Stimulated activated CD4-positive, alpha-beta T cell treated with anti-CD3 and anti-CD28 coated beads, Interleukin-4, amount 100 ng/mL, for 24 hours (primary cell): ENCODE measurements around the gene ZDHHC19.
A peak's percentile ranks its signal among the peaks of the same experiment; 100 is the strongest.
"Not testable (repeated sequence)": the region's sequence is repeated elsewhere in the genome, so short reads cannot be mapped to it uniquely, and the experiment has no call there.

Experiments
- DNase-seq: peaks from one replicate; pipeline ENCODE4 v3.0.0-alpha.2; 2020

Gene ZDHHC19

DNA sequence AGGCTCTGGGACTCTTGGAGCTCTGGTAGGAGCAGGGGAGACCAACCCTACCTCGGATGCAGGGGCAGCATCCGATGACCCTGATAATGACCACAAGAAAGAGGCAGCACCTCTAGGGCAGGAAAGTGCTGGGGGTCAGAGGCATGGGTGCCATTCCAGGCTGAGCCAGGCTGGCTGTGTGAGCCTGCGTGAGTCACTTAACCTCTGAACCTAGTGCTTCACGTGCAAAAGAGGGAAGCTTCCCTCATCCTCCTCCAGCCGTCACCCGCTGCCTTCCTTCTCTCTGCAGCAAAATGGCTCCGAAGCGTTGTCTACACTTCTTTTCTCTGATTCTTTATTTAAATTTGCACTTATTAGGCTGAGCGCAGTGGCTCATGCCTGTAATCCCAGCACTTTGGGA, 35.5 kb downstream of the ZDHHC19 start:
- no peak for DNase-seq

DNA sequence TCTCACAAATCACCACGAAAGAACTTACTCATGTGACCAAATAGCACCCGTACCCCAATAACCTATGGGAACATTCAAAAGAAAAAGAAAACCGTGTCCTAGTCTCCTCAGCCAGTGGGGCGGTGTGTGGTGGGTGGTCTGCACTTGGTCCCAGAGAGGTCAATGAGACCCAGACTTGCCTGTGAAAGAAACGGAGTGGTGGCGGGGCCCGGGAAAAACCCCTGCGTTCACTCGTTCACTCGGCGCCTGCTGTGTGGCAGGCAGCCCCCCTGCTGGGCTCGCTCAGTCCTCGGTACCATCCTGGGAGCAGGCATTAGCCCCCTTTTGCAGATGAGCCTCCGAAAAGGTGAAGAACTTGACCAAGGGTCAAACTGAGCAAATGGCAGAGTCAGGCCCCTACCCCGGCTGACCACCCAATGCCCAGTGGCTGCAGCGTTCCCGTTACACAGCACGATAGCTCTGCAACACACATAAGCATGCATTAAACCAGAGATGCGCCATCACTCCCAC, 36.0 kb downstream of the ZDHHC19 start:
- no peak for DNase-seq

DNA sequence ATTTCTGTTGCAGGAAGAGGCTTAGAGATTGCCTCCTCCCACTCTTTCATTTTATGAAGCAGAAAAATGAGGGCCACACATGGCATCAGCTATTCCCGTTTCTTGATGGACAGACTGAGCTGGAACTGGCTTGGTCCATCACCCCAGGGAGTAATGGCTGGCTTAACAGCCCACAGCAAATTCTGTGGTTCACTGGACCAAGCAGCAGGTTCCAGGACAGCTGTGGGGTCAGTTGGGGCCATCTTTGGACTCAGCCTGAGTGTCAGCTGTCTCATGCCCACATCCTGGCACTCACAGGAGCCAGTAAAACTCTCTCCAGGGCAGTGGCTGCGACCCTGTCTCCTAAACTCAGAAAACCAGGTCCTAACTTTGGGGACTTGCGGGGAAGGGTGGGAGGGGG, 36.5 kb downstream of the ZDHHC19 start:
- DNase-seq: no peak

DNA sequence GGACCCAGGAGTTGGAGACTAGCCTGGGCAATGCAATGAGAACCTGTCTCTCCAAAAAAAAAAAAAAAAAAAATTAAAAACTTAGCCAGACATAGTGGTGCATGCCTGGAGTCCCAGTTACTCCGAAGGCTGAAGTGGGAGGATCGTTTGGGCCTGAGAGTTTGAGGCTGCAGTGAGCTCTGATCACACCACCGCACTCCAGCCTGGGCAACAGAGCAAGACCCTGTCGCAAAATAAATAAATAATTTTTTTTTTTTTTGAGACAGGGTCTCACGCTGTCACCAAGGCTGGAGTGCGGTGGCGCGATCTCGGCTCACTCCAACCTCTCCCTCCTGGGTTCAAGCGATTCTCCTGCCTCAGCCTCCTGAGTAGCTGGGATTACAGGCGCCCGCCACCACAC, 40.9 kb downstream of the ZDHHC19 start:
- not testable (repeated sequence) for DNase-seq

DNA sequence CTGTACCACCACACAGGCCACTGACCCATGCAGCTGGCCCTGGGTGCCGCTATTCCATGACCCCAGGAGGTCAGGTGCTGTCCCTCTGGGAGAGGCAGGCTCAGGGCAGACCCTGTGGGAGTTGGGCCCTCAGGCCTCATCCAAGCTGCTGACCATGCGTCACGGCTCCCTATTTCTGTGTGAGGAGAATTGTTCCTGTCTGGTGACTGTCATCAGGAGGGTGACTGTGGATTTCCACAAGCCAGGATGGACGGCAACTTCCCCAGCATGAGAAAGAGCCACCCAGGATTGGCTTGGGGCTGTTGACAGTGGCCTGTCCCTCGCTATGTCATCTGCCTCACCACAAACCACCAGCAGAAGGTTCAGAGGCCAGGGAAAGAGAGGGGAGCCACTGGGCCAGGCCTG, 41.4 kb downstream of the ZDHHC19 start:
- no peak for DNase-seq

DNA sequence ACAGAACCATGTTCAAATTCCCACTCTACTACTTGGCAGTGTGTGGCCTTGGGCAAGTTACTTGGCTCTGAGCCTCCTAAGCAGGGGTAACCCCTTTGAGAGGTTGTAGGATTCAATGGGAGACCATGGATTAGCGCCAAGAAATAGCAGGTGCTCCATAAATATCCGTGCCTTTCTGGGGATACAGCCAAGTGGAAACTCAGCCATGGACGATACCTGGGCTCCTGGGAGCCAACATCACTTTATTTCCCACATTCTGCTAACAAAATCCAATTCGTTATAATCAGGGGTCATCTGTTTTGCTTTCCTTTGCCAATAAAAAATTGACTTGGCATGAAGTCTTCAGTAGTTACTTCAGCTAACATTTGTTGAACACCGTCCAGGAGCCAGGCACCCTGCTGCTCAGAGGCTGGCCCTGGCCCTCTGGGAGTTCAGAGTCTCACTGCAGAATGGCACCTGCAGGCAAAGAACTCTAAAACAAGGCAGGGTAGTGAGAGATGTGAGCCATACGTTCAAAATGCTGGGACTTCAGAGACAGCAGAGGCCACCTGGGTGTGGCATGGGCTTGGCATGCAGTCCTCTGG, 42.3 kb downstream of the ZDHHC19 start:
- no peak for DNase-seq

DNA sequence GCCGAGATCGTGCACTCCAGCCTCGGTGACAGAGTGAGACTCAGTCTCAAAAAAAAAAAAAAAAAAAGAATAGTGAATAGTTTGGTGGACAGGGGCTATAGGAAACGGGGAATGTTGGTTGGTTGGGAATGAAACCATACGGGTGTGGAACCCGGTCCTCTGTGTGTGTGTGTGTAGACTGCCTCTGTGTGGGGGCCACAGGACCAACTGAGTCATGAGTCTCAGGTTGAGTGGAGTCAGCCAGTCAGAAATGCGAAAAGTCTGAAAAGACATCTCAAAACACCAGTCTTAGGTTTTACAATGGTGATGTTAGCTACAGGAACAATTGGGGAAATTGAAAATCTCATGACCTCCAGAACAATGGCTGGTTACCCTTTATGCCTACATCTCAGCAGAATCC, 44.5 kb downstream of the ZDHHC19 start:
- peak; percentile 17 for DNase-seq

DNA sequence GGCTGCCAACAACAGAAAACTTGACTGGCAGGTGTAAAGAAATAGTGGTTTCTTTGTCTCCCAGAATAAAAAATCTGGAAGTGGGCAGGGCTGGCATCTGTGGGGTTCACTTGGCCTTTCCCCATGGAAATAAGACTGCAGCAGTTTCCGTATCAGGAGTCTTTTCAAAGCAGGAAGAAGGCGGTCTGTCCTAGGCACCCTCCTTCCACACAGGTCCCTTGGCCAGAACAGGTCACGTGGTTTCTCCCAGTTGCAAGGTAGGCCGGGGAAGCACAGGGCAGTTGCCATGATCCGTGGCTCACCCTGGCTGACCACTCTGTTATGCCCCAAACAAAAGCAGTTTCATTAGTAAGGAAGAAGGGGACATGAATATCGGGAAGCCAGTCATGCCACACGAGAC, 45.4 kb downstream of the ZDHHC19 start:
- DNase-seq: no peak

DNA sequence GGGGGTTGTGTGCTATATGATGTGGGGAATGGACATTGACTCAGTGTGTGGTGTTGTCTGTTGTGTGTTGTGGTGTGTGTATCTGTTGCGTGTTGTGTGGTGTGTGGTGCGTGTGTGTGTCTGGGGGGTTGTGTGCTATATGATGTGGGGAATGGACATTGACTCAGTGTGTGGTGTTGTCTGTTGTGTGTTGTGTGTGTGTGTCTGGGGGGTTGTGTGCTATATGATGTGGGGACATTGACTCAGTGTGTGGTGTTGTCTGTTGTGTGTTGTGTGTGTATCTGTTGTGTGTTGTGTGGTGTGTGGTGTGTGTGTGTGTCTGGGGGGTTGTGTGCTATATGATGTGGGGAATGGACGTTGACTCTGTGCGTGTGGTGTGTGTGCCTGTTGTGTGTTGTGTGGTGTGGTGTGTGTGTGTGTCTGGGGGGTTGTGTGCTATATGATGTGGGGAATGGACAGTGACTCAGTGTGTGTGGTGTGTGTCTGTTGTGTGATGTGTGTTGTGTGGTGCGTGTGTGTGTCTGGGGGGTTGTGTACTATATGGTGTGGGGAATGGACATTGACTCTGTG, 46.1 kb downstream of the ZDHHC19 start:
- DNase-seq: not testable (repeated sequence)

DNA sequence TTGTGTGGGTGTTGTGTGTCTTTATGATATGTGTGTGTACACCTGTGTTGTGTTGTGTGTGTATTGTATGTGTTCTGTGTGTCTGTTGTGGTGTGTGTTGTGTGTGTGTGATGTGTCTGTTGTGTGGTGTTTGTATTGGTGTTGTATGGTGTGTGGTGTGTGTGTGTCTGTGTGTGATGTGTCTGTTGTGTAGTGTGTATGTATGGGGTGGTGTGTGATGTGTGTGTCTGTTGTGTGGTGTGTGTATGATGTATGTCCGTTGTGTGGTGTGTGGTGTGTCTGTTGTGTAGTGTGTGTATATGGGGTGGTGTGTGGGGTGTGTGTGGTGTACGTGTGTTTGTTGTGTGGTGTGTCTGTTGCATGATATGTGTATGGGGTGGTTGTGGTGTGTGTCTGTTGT, 46.6 kb downstream of the ZDHHC19 start:
- DNase-seq: no peak

DNA sequence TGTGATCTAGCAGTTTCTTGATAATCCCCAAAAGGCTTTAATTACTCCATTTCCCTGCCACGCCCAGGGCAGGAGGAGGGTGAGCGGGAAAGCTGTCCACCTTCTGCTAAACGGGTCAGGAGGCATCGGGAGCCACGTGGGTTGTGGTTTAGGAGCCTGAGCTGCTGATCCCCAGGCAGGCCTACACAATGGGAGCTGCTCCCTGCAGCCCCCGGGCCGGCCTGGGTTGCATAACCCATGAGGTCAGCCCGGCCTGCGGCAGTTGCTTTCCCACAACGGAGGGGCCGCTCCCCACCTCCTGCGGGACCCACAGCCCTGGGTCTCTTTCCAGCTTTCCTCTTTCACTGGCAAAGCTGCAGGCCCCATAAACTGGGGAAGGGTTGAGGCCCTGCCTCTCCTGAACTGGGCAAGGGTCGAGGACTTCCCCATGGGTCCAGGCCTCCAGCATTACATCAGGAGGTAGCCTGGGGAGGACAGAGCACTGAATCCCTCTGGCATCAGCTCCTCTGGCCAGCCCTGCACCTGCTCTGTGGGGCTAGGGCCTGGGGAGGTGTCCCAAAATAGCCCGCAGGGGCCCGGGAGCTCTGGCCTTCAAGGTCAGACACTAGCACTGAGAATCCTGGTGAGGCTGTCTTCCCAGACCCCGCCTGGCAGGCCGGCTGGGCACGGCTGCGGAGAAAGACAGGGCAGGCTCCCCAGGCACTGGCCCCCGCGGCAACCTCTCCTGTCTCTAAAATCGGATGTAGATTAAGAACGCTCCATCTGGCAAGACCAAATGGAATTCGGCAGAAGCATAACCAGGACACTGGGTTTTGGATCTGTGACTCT, 47.3 kb downstream of the ZDHHC19 start:
- DNase-seq: no peak

DNA sequence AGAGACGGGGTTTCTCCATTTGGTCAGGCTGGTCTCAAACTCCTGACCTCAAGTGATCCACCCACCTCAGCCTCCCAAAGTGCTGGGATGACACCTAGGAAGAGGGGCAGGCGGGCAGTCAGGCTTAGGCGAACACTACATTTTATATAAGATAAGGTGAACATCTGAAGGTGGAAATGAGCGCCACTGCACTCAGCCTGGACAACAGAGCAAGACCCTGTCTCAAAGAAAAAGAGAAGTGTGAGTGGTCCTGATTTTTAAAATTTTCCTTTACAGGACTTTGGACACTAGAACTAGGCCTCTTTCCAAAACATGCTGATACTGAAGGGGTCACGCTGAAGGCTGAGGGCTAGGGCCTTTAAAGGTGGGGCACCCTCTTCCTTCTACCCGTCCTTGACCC, 48.0 kb downstream of the ZDHHC19 start:
- DNase-seq: no peak

DNA sequence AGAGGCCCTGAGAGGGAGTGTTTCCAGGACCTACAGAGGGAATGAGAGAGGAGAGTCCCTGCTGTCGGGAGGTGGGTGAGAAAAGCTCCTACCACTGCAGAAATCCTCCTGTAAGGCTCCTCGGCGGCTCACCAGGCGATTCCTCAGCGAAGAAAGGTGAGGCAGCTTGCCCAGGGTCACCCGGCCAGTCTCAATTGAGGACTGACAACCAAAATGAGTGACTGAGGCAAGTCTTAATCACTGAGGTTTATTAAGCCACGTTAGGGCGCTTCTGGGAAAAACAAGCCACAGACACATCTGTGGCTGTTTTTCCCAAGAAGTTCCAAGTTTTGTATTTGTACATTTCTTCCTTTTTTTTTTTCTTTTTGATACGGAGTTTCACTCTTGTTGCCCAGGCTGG, 48.5 kb downstream of the ZDHHC19 start:
- DNase-seq: no peak

DNA sequence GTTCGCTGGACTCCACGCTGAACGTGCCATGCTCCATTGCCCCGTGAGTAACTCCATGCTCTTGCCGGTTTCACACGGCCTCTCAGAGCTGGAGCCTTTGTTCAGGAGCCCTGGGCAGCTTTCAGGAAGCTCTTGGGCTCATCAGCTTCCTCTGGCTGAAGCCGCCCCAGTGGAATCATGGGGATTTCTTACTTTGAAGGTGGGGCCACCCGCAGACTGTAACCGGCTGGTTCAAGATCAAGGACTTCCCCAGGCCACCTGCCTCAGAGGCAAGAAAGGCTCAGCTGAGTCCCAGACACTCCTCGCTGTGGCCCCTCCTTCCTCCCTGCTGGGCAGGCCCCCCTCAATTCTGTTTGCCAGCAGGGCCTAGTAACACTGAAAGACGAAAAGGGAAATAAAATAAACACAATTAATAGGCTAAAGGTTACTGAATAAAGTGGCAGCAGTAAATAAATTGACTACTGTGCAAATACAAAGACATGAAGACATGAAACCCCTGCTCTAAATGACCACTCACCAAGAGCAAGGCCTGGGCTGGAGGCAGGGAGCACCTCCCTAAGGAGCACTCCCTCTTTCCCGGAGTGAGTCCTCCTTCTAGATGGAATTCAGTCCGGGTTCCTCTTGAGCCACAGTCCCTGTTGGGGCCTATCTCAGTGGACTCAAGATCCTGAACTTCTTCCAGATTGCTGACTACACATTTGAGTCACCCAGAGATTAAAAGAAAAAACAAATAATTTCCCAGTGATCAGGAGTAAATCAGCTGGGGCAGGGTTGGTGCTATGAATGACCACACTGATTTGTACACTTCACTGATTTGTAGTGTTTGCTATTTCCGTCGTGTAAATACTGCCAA, 51.0 kb downstream of the ZDHHC19 start:
- peak; percentile 10 for DNase-seq

DNA sequence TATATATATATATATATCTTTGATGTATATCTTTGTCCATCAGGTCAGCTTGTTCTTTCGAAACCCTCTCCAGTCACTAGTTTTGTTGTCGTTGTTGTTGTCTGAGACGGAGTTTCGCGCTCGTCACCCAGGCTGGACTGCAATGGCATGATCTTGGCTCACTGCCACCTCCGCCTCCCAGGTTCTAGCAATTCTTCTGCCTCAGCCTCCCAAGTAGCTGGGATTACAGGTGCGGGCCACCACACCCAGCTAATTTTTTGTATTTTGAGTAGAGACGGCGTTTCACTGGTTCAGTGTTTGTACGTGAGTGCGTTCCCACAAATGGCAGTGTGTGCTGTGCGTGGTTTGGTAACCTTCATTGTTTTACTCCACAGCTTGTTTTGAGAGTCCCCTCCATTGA, 51.7 kb downstream of the ZDHHC19 start:
- no peak for DNase-seq

DNA sequence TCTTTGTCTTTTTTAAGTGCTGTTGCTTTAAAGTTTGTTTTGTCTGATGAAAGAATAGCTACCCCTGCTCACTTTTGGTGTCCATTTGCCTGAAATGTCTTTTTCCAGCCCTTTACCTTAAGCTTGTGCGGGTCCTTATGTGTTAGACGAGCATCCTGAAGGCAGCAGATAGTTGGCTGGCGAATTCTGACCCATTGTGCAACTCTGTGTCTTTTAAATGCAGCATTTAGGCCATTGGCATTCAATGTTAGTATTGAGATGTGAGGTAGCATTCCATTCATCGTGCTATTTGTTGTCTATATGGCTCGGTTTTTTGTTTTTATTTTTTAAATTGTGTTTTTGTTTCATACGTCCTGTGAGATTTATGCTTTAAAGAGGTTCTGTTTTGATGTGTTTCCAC, 55.0 kb downstream of the ZDHHC19 start:
- no peak for DNase-seq

DNA sequence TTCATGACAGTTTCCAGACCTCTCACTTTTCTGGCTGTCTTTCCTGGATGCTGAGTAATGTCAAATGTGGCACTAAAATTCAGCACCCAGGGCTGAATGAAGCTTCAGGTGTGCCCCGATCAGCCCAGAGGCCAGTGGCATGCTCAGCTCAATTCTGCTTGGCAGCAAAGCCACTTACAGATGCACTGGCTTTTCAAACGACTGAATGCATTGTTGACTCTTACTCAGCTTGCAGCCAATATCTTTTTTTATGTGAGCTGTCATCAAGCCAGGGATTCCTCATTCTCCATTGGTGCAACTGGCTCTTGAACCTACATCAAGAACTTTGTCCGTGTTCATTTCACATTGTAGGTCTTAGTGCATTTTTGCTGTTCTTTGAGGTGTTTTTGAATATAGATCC, 60.7 kb downstream of the ZDHHC19 start:
- DNase-seq: no peak

DNA sequence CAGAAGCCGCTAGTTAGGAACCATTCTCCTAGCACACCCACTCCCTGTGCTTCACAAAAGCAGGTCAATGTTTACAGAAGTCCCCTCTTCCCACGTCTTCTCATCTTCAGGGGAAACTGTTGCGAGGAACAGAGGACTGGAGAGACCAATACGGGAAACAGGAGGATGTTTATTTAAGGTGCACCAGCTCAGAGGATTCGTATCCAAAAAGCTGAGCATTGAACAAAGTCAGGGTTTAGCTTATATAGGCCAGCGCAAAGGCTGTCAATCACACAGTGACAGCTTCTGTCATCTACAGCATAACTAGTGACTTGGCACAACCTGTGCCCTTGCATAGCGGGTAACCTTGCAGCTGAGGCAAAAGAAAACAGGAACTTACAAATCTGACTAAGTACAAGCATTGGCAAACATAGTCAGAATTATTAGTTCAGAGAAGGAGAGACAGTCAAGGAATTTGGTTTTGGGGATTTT, 61.3 kb downstream of the ZDHHC19 start:
- no peak for DNase-seq

DNA sequence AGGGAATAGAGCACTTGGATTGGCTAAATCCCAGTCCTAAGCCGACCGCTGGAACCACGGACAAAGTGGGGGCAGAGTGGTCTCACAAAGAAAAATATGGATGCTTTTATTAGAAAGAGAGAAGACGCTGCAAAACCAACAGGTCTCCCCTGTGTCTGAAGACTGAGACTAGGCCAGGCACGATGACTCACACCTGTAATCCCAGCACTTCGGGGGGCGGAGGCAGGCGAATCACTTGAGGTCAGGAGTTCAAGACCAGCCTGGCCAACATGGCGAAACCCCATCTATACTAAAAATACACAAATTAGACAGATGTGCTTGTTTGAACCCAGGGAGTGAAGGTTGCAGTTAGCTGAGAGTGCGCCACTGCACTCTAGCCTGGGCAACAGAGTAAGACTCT, 61.8 kb downstream of the ZDHHC19 start:
- no peak for DNase-seq
